Nephron (organoid): Measurements from ENCODE around the gene BTN2A1.

Experiments
- H3K27ac Mint-ChIP-seq, 3 experiments: 2 replicates each; pipeline ENCODE4 v1.8.0; 2020; ENCODE audit warnings: mixed read lengths in 3 of 3, mild to moderate bottlenecking in 2 of 3, moderate library complexity in 1 of 3
- H3K27me3 Mint-ChIP-seq: 2 replicates; pipeline ENCODE4 v1.8.0; 2021; ENCODE audit warnings: low read depth, mild to moderate bottlenecking, moderate library complexity, mixed read lengths
- H3K36me3 Mint-ChIP-seq: 2 replicates; pipeline ENCODE4 v1.8.0; 2020; ENCODE audit warnings: low read depth, mixed read lengths
- H3K4me1 Mint-ChIP-seq: 2 replicates; pipeline ENCODE4 v1.8.0; 2020; ENCODE audit warnings: mixed read lengths
- H3K4me3 Mint-ChIP-seq, 3 experiments: 2 replicates each; pipeline ENCODE4 v1.8.0; 2020; ENCODE audit warnings: mild to moderate bottlenecking in 3 of 3, mixed read lengths in 3 of 3, moderate library complexity in 2 of 3
- H3K9me3 Mint-ChIP-seq: 2 replicates; pipeline ENCODE4 v1.8.0; 2020; ENCODE audit warnings: mixed read lengths
- TF ChIP-seq, protein P1 (sequence below), 3 experiments: fragments of 200-600 bp; sonication (generic); IDR thresholded peaks; one replicate each; pipeline ENCODE4 v1.5.0; 2021; ENCODE audit warnings: antibody characterized with exemption in 3 of 3; ENCODE audit not compliant: unreplicated experiment in 3 of 3

BTN2A1 gene

DNA sequence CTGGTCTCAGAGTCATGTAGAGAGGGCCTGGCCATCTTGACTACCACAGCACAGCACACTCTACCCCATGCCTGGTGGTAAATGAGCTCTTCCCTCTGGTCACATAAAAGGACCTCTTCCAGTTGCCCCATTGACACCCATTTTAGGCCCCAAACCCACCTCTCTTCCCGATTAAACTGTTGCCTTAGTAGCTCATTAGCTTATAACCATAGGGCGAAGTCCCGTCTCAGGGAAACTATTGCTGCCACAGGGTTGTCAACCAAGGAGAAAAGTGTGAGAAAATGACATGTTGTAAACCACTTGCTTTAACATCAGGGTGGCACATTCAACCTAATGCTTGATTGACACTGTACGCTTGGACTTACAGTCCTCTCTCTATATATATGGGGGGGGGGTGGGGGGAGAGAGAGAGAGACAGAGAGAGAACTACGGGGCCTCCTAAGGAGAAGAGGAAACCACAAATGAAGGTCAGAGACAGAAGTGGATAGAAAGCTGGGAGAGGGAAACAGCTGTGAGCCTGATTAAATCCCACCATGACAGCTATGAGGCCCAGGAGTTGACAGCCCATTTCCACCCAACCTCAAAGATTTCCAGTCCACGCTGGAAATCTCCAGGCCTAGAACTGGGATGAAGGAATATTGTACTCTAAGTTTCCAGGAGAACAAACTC, 27.5 kb downstream of the BTN2A1 start:
- TF ChIP-seq, protein P1, sequence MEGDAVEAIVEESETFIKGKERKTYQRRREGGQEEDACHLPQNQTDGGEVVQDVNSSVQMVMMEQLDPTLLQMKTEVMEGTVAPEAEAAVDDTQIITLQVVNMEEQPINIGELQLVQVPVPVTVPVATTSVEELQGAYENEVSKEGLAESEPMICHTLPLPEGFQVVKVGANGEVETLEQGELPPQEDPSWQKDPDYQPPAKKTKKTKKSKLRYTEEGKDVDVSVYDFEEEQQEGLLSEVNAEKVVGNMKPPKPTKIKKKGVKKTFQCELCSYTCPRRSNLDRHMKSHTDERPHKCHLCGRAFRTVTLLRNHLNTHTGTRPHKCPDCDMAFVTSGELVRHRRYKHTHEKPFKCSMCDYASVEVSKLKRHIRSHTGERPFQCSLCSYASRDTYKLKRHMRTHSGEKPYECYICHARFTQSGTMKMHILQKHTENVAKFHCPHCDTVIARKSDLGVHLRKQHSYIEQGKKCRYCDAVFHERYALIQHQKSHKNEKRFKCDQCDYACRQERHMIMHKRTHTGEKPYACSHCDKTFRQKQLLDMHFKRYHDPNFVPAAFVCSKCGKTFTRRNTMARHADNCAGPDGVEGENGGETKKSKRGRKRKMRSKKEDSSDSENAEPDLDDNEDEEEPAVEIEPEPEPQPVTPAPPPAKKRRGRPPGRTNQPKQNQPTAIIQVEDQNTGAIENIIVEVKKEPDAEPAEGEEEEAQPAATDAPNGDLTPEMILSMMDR (IDR thresholded peaks at IDR 0.05; ENCODE audit: unreplicated experiment in 3 of 3), result no peak
- no peaks in the 10 kb centered on the region for H3K27me3 Mint-ChIP-seq
- peaks cover 13% of the 10 kb centered on the region for H3K9me3 Mint-ChIP-seq
- H3K36me3 Mint-ChIP-seq, result no peaks in the 10 kb centered on the region
- no peak overlapping the region for H3K4me3 Mint-ChIP-seq
- no peaks in the 10 kb centered on the region for H3K4me1 Mint-ChIP-seq
- no peak overlapping the region for H3K27ac Mint-ChIP-seq

DNA sequence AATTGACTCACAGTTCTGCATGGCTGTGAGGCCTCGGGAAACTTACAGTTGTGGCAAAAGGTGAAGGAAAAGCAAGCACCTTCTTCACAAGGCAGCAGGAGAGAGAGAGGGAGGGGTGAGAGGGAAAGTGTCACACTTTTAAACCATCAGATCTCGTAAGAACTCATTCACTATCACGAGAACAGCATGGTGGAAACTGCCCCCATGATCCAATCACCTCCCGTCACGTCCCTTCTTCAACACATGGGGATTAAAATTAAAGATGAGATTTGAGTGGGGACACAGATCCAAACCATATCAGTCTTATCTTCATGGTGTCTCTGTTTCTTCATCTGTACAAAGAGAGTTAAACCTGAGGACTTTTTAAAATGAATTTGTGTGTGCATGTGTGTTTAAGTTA, 28.6 kb downstream of the BTN2A1 start:
- Mint-ChIP-seq H3K27me3 (no peaks in the 10 kb centered on the region), H3K4me1 (no peaks in the 10 kb centered on the region), H3K9me3 (peaks cover 13% of the 10 kb centered on the region), H3K4me3 (no peak overlapping the region), H3K27ac (no peak overlapping the region), H3K36me3 (no peaks in the 10 kb centered on the region)
- TF ChIP-seq, protein P1 (IDR thresholded peaks at IDR 0.05; ENCODE audit: unreplicated experiment in 3 of 3), result no peak

DNA sequence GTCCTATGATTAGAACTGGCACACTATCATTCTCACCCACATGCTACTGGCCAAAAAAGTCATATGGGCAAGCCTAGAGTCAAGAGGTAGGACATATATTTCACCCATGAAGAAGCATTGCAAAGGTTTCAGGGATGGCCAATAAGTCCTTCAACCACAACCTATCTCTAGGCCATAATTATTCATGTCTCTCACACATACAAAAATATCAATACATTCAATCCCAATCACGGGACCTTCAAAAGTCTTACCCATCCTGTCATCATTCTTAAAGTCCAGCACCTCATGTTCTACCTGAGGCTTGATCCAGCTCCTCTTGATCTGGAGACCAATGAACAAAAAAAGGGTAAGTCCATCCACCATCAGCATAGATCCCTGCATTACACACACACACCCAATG, 29.7 kb downstream of the BTN2A1 start:
- Mint-ChIP-seq H3K4me3 (no peak overlapping the region), H3K4me1 (no peaks in the 10 kb centered on the region), H3K9me3 (peaks cover 13% of the 10 kb centered on the region), H3K27me3 (no peaks in the 10 kb centered on the region), H3K36me3 (no peaks in the 10 kb centered on the region), H3K27ac (no peak overlapping the region)
- TF ChIP-seq, protein P1 (IDR thresholded peaks at IDR 0.05; ENCODE audit: unreplicated experiment in 3 of 3), result no peak

DNA sequence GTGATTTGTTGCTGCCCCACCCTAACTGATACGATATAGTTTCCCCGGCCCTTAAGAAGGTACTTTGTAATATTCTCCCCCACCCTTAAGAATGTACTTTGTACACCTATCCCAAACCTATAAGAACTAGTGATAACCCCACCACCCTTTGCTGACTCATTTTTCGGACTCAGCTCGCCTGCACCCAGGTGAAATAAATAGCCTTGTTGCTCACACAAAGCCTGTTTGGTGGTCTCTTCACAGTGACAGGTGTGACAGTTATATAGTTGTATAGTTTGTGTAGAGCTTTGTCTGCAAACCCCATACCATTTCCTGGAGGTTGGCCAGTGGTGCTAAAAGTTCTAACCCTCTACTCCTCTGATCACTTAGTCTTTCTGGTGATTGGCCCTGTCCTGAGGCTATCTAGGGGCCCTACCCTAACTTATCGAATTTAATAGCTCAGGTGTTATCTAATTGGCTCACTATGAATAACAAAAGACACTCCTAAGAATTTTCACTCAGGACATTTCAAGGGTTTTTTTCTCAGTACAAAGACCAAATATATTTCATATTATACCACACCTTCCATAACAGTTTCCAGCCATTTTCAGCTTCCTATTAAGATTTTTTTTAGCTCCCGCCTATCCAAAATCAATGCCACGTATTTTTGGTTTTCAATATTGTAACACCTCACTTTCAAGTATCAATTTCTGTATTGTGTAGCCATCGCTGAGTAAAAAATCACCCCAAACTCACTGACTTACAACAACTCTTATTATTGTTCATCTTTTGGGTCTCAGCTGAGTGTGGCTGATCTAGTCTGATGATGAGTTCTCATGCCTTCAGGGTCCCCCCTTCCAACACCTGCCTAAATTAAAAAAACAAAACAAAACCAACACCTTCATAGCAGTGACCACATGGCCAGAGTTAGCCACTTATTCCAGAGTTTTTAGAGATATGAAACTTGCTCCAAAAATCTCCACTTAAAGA, 32.5 kb downstream of the BTN2A1 start:
- TF ChIP-seq, protein P1 (IDR thresholded peaks at IDR 0.05; ENCODE audit: unreplicated experiment in 3 of 3), result no peak
- no peak overlapping the region for H3K27ac Mint-ChIP-seq
- no peaks in the 10 kb centered on the region for H3K4me1 Mint-ChIP-seq
- H3K9me3 Mint-ChIP-seq, result peaks cover 13% of the 10 kb centered on the region
- no peak overlapping the region for H3K4me3 Mint-ChIP-seq
- peaks cover 7% of the 10 kb centered on the region for H3K27me3 Mint-ChIP-seq
- H3K36me3 Mint-ChIP-seq, result no peaks in the 10 kb centered on the region

DNA sequence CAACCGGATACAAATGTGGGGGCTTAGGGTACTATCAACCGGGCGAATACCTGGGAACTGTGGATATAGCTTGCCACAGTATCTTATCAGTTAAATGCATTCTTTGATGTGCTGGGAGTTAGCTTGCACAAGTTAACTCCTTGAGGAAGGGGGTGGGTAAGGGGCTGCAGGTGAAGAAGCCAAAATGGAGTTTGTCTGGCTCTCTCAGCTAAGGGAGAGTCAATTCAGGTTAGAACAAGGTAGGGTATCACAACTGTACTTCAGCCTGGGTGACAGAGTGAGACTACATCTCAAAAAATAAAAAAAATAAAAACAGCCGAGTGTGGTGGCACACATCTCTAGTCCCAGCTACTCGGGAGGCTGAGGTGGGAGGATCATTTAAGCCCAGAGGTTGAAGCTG, 33.8 kb downstream of the BTN2A1 start:
- H3K36me3 Mint-ChIP-seq, result no peaks in the 10 kb centered on the region
- TF ChIP-seq, protein P1 (IDR thresholded peaks at IDR 0.05; ENCODE audit: unreplicated experiment in 3 of 3), result no peak
- no peak overlapping the region for H3K4me3 Mint-ChIP-seq
- H3K4me1 Mint-ChIP-seq, result no peaks in the 10 kb centered on the region
- no peak overlapping the region for H3K27ac Mint-ChIP-seq
- H3K9me3 Mint-ChIP-seq, result peaks cover 6% of the 10 kb centered on the region
- H3K27me3 Mint-ChIP-seq, result peaks cover 7% of the 10 kb centered on the region
